T1000 (cell line): ENCODE measurements around the gene MMP21.

ENCODE experiments used
- DNase-seq: peaks from one replicate; lab custom pipeline; 2025; ENCODE audit warnings: mixed read lengths; lab: John Stamatoyannopoulos, UW

MMP21 gene, protein sequence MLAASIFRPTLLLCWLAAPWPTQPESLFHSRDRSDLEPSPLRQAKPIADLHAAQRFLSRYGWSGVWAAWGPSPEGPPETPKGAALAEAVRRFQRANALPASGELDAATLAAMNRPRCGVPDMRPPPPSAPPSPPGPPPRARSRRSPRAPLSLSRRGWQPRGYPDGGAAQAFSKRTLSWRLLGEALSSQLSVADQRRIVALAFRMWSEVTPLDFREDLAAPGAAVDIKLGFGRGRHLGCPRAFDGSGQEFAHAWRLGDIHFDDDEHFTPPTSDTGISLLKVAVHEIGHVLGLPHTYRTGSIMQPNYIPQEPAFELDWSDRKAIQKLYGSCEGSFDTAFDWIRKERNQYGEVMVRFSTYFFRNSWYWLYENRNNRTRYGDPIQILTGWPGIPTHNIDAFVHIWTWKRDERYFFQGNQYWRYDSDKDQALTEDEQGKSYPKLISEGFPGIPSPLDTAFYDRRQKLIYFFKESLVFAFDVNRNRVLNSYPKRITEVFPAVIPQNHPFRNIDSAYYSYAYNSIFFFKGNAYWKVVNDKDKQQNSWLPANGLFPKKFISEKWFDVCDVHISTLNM

DNA sequence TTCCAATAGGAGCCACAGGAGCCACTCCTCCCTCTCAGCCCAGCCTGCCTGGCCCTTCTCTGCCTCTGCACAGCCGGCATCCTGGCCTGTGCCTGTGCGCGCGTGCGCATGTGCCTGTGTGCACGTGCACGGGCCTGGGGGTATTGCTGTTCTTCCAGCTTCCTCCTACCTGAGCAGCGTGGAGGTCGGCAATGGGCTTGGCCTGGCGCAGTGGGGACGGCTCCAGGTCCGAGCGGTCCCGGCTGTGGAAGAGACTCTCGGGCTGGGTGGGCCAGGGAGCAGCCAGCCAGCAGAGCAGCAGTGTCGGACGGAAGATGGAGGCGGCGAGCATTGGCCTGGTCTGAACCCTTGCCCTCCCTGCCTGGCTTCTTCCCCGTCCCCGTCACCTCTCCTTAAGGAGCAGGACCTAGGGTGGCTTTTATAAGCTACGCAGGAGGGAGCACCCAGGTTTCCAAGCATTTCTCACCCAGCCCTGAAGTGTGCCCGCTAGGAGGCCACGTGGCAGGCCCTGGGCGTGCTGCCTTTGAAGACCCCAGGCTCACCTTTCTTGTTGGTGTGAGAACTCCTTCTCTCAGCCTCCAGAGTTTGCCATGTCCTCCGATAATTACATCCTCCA is at the start of gene MMP21:
TSS of gene MMP21 (minus strand) at position 331 of the 616 bp plus-strand sequence. CDS start at position 331, 0 bp downstream.
- DNase-seq, result no peak

DNA sequence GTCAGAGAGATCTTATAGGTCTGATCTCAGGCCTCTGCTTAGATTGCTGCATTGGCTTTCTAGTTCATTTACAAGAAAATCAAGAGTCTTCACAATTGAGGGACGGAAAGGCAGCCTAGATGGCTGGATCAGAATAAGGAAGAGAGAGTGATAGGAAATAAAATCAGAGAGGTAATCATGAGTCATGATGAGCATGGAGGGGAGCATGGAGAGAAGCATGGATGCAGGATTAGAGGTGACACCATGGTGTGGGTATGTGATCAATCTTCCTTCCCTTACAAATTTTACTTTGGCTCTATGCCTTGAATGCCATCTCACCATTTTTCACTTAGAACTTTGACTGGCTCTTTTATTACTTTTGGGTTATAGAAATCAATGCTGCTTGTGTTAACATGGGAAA is 49.1 kb upstream of the MMP21 start:
- DNase-seq, result no peak

DNA sequence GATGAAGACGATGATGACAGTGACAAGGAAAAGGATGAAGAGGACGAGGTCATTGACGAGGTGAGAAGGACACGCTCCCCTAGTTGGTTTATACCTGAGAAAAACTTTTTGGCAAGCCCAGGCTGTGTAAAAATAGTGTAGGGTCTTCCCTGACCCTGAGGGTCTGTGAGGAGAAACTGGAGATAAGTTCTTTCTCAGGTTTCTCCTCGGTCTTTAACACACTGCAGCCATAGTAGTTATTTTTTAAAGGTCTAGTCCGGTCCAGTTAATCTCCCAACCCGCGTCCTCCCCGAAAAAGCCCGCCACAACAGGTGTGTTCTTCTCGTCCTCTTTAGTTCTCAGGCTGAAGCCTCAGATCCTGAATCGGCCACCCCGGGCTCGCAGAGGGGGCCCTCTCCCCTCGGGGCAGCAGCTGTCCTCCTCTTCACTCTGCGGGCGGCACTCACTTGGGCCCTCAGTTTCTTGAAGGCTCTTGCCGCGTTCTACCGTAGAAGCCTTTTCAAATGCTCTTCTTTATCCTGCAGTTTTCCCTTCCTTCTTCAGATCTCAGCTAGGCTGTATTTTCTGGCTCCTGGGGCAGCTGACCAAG is 48.1 kb upstream of the MMP21 start:
- no peak for DNase-seq

DNA sequence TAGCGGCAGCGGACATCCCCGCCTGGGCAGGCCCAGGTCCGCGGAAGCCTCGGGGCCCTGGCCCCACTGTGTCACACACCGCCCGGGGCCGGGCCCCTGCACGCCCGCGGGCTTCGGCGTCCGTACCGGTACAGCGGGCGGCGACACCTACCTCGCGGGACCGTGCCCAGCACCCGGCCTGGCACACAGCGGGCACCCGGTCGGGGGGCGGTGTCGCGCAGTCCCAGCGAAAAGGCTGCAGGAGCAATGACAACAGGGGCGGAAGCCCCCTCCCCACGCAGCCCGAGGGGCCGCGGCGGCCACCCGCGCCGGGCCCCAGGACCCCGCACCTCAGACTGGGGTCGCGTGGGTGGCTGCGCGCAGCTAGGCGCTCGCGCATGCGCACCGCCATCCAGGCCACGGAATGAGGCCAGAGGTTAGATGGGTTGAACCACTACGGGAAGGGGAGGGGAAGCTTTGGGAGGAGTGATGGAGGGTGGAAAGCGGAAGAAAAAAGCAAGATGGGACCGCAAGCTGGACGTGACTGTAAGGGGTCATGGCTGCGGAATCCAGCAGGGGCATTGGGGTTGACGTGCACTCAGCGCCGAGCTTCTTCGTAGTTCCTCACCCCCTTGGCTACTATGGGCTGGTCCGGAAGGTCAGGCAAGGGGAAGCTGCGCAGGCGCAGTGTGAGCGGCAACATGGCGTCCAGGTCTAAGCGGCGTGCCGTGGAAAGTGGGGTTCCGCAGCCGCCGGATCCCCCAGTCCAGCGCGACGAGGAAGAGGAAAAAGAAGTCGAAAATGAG is 47.4 kb upstream of the MMP21 start, which contains the start of the genes BCCIP and UROS:
TSS of gene BCCIP (plus strand) at position 669 of the 785 bp plus-strand sequence. CDS start at position 681, 12 bp downstream.
TSS of gene UROS (minus strand) at position 381 of the 785 bp plus-strand sequence. CDS start 6,759 bp downstream, outside the sequence.
- DNase-seq, result peak; percentile 94

DNA sequence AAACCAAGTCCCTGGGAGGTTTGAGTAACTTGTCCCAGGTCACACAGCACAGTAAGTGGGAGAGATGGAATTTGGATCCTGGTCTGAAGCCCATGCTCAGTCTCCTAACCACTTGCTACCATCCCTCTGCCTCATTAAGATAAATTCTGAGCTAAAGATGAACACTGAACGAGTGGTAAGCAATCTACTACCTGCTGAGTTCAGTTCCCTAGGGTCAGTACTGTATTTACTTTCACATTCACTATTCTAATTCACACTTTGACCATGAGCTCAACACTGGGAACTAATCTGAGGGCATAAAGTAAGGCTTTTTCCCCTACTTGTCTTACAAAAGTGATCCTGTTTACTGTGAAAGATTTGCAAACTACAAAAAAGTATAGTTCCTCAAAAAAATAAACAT is 45.1 kb upstream of the MMP21 start:
- DNase-seq, result no peak

DNA sequence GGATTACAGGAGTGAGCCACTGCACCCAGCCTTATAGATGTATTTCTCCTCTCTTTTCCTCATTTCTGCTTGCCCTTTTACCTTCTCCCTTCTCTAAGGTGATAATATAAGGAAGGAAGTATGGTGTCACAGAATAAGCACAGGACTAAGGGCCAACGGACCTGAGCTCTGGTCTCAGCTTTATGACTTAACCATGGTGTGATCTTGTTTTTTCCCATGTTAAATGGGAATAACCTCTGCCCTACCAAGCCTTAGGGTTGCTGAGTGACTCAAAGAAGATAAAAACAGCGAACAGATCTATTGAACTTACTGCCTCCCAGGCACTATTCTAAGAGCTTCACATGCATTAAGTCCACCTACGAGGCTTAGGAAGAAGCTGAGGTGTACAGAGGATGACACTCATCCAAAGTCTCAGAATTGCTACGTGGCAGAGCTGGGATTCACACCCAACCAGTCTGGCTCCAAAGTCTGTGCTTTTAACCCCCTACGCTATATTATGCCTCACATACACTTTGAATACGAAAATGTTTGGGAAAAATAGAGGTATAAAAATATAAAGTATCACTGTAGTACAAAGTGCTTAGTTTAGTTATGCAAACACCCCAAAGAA is 41.8 kb upstream of the MMP21 start:
- DNase-seq, result no peak

DNA sequence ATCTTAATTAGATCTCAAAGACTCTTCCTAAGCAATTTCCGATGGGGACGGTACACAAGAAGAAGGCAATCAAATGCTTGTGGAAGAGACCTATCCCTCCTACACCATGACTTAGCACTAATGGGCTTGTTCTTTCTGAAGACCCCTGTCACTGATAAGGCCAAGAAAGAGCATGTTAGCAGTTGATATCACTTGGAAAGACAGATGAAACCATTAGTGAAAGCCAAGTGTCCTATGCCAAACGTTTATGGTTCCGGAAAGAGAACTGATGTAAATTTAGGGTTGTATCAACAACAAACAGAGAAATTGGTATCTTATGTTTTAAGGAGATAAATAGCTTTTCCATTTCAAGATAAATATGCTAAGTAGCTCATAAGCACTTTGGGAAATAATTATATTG is 40.9 kb upstream of the MMP21 start:
- no peak for DNase-seq

DNA sequence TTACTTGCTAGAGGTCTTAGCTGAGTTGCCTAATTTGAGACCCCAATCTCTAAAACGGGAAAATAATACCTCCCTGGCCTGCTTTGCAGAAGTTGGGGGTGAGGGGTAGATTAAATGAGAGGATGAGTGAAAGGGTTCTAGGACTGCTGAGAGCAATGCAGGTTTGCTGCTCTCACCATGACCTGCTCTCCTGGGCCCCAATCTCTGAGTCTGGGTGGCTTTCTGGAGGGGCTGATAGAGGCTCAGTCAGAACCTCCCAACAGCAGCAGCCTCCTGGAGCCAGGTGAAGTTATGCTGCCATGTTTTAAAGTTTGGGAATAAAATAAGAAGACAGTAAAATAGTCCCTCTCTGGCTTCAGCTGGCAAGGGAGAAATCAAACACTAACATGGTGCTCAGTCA is 40.1 kb upstream of the MMP21 start:
- no peak for DNase-seq

DNA sequence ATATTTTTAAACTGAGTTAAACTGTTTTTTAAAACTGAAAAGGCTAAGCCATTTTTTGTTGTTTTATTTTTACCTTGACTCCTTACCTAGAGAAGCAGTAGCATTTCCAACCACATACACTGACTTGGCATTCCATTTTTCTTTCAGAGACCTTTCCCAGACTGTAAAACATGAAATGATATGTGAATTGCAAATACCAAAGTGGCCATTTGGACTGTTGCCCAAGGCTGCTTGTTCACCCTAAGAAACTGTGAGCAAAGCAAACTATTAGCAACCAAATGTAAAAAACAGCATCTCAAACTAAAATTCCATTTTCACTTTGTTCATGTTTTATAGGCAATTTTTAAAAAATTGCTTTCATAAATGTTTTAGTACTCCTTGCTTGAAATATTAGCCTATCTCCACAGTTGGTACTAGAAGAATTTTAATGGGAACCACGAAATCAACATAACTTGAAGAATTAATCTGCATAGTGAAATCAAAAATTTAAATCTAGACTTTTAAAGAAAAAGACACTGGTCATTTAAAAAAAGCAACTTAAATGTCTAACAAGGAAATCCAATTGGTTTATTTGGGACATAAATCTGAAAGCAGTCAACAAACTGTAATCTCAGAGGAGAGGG is 36.6 kb upstream of the MMP21 start:
- DNase-seq, result no peak

DNA sequence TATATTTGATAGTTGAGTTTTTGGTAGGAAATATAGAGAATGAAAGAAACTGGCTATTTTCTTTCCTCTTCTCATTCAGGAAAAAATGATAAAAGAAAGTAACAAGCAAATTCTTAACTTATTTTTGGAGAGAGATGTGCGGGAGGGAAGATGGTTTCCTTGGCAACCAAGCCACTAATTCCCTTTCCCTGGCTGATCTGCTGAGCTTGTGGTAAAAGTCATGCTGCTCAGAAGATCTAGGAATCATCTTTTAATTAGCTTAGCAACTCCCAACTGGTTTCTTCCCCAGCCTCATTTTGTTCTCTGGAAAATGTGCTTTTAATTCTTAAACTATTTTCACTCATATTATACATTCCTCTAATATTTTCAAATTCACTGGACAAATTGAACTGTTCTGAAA is 35.6 kb upstream of the MMP21 start:
- DNase-seq, result no peak

DNA sequence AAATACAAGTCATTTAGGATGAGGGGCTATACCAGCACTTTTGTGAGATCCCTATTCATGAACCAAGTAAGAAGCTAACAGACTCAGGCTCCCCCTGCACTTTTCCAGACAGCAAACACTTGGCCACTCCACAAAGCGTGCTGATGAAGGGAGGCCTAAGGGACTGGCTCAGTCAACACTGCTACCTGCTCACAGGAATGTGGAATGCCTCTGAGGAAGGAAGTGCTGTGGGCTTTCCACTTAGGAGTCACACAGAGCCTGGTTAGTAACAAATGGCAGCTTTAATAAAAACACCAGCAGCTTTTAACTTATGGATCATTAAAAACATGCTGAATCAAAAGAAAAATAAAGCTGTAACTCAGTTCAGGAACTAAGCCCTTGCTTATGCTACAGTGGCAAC is 32.4 kb upstream of the MMP21 start:
- no peak for DNase-seq

DNA sequence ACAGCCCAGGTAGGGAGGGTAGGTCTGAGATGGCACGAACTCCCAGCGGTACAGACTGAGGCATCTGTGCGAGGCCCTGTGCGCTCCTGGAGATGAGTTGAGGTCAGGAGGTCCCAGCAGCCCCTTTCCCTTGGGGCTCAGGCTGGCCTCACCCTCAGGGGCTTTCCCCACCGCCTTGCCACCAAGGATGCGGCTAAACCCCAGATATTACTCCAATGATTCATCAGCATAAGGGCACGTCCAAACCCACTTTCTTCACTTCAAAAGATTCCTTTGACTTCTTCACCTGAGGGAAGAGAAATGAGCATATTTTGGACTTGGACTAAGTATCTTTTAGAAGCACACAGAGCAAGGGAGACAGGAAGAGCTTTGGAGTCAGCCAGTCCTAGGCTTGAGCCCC is 27.1 kb upstream of the MMP21 start:
- no peak for DNase-seq

DNA sequence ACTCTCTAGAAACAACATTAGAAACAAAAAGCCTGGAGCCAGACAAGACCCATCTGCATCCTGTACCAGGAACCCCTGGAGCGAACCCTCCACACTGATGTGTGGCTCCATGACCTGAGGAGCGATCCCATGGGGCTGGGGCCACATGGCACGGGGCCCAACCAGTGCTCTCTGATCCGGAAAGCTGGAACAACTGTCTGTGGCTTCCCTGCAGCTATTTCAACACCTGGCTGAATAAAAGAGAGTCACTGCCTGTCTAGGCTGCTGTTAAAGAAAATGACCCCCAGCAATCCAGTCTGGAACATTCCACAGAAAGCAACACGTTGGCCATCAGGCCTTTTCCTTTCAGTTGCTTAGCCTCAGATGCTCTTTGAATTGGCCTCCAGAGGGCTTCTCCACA is 26.5 kb upstream of the MMP21 start:
- no peak for DNase-seq

DNA sequence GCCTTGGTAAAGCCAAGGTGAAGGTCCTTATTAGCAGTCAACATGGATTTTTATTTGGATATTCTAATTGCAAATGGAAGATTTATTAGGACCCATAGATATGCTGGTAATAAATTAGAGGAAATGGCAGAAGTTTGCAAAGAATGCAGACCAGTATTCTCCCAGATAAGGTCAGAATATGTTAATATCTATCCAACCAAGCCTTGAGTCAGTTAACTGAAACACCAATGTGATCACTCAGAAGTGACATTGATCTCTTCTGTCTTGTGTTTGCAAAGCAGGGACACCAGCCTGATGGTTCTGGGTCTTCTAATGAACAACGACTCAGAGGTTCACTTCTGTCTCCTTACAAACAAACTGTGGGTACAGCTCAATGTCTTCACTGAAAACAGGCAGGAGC is 26.0 kb upstream of the MMP21 start:
- no peak for DNase-seq

DNA sequence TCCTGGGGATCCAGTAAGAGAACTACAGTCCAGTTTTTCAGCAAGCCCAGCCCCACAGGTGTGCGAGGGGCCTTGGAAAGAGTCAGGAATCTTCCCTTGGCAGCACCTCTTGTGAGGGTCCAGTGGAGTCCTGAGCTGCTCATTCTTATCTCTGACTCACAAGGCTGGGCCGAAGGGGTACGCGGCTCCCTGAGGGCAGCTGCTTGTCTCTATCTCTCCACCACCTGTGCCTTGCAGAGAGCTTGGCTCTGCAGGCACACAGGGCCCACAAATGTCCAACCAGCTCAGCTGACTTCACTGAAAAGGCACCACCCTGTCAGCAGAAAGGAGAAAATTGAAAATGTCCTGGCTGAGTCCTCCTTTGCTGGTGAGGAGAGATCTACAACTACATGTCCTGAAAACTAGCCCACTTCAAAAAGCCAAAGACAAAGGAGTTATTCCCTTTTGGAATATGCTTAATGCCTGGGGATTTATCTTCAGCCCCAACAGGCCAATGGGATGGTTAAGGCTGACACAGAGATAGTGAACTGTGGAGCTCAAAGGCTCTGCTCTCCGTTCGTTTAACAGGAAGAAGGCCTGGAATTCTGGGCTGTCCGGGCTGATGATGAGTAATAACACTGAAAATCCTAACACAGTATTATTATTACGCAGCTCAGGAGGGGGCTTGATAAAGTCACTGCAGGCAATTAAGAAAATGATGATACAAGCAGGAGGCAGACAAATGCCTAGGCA is 24.0 kb upstream of the MMP21 start:
- no peak for DNase-seq

DNA sequence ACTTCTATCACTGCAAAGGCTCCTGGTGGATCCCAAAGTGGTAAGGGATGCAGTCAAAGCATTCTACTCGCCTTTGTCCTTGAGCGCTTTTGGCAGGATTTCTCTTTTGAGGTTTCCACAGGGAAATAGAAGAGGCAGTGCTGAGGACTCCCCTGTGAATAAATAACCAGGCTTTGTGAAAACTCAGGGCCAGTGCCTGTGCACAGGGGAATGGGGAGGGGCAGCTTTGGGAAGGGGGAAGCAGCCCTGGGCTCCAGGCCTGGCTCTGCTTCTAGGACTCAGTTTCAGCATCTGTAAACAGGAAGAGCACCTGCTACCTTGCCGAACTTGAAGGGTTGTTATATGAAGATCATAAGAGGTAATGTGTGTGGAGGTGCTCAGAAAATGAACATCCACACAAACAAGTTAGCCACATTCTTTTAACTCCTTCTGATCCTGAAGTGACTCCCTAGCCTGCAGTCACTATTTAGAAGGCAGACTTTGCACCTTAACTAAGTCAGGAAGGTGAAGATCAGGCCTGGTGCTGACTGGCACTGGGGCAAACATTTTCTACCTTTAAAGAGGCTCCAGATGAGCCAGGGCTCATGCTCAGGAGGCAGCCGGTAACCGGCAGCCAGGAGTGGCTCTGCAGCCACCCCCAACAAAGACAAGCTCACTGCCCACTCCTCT is 22.5 kb upstream of the MMP21 start:
- no peak for DNase-seq

DNA sequence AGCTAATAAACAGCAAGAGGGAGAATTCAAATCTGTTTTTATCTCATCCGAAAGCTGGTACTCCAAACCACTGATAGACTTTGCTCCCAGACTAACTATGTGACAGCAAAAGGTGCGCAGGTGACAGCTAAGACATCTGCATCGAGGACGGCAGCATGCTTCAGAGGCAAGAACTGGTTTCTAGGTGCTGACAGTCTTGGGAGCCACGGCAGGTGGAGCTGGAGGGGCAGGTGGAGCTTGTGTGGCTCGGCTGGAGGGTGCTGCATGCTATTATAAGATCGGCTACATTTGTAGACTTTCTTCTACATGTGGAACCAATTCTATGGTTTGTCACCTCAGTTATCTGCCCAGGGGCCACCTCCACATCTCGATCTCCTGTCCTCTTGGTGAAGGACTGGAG is 21.8 kb upstream of the MMP21 start:
- no peak for DNase-seq

DNA sequence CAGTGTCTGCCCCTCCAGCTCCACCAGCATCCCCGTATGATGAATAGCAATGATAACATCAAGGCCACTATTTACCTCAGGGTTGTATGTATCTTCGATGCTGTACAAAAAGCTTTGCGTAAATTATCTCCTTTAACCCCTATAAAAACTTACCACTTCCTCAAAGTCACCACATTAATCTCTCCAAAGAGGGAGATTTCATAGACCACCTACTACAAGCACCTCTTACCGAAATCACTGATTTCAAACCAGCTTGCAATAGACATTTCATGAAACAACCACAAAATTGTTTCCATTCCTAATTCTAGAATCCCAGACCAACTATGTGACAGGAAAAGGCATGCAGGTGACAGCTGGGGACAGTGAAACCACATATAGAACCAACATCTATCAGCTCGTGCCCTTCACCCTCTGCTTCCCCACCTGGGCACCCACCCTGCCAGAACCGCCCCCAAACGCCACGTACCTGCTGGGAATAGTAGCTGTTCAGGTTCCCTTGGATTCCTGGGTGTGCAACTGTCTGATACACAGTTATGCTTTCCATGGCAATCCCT is 20.1 kb upstream of the MMP21 start:
- no peak for DNase-seq

DNA sequence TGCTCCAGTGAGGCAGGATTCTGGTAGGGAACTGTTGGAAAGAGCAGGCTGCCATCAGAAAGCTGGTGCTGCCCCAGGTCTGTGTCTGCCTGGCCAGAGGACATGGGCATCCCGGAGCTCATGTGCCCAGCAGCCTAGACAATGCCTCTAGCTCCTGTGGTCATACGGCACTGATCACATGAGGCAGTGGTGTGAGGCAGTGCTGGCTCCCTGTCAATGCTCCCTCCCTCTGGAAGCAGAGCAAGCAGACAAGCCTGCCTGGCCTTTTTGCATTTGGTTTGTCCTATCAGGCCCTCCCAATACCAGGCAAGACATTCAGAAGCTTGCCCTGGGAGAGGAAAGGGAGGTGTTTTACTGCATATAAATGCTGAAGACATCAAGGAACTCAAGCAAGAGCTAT is 19.5 kb upstream of the MMP21 start:
- no peak for DNase-seq
